Measurements from ENCODE around the gene KIAA1755.

KIAA1755 gene

DNA sequence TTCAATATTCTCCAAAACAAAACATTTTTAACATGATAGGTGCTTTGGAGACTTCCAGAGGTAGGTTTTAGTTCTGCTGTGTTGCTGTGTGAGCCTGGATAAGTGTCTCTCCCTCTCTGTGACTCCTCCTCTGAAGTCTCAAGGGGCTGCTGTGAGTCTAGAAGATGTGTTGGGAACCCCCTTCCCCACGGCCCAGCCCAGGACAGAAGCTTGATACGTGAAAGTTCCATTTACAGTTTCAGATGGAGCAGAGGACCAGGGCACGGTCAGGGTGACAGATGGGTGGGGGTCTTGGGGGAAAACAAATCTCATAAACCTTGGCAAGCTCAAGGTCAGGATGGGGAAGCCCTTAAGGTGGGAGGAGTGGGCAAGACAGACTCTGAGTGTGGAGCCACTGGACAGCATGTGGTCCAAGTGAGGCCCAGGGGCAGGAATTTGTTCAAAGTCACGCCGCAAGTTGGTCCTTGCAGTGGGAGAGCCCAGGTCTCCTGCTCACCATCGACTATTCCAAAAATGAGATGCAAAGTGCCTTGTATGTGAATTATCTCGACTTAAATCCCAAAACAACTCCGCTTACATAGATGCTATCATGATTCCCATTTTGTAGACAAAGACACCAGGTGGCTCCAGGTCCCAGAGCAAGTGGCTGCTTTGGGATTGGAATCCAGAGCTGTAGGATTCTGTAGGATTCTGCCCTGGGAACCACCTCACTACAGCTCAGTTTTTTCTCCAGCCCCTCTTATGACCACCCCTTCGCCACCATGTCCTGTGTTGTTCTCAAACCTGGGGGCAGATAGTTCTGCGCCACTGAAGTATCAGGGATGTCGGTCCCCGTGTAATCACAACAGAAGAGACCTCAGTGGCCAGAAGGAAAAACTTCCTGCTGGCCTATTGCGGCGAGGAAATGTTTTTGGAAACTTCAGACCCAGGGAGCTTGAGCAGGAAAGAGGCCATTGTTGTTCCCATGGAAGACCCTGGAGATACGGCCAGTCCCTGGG, 97.4 kb downstream of the KIAA1755 start:
- no peak for DNase-seq

DNA sequence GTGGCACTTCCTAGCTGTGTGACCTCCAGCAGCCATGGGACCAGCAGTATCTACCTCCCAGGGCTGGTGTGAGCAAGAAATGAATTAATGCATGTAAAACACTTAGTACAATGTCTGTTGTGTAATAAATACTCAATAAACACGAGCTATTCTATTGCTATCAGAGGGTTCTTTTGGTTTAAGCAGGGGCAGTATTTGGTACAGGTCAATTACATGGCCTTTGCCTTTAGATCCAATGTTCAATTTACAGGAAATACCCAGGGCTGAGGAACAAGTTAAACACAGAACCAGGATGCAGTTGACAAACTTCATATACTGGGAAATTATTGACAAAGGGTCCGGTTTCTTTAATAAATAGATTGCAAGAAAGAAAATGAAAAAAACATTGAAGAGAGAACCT, 98.4 kb downstream of the KIAA1755 start:
- DNase-seq = no peak

DNA sequence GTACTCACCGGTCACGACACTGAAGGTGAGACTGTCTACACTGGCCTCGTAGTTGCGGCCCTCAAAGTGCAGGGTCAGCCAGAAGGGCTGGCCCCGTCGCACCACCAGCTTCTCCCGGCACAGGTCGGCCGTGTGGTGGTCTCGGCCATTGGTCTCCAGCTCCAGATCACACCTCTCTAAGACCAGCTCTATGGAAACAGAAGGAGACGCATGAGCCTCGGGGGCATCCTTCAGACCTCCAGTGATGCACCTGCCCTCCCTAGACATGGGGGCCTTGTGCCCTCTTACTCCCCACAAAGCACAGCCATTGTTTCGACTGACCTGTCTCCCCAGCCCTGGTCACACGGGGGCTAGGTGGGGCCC, 99.1 kb downstream of the KIAA1755 start:
- no peak for DNase-seq

Data from SHP77 (cell line).